Measurements from ENCODE around the gene TET3.

DNA sequence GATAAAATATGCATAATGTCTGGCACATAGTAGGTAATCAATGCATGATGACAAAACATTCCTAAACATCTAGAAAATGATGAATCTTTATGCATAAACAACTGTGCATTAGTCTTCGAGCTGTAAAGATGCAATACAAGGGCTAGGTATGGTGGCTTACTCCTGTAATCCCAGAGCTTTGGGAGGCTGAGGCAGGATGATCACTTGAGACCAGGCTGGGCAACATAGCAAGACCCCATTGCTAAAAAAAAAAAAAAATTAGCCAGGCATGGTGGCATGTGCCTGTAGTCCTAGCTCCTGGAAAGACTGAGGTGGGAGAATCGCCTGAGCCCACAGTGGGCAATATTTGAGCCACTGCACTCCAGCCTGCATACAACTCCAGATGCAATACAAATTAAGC is 5.3 kb downstream of the TET3 start:
- TF ChIP-seq CTCF (IDR thresholded peaks at IDR 0.05) (no peak), POLR2A (IDR thresholded peaks at IDR 0.05) (no peak)
